Aorta (tissue), 5 donors: Measurements from ENCODE around the gene KIAA0513. TPM values are rescaled to one million over a fixed set of nuclear protein-coding genes. Genes with fewer than 3 reads are reported as not detected.

ENCODE experiments used
- ATAC-seq: fragments of 200-7000 bp; cut with Tn5 transposase; one replicate; pipeline ENCODE4 v1.9.1; 2022; ENCODE audit warnings: moderate library complexity; ENCODE audit not compliant: low FRiP score
- DNase-seq, 2 donors: peaks; one replicate each; pipeline ENCODE4 v3.0.0-alpha.2; 2020
- H3K27ac ChIP-seq, 2 donors: one replicate each; pipeline ENCODE4 v1.5.1; 2013; ENCODE audit warnings: low read length in 2 of 2, mild to moderate bottlenecking in 2 of 2, moderate library complexity in 2 of 2, control low read depth in 1 of 2, inconsistent platforms in 1 of 2, low read depth in 1 of 2
- H3K27me3 ChIP-seq, 2 donors: one replicate each; pipeline ENCODE4 v1.6.1; 2013; ENCODE audit warnings: control low read depth in 1 of 2, low read length in 1 of 2, mild to moderate bottlenecking in 1 of 2, moderate library complexity in 1 of 2; ENCODE audit not compliant: insufficient read depth in 2 of 2, control insufficient read depth in 1 of 2
- H3K36me3 ChIP-seq, 2 donors: one replicate each; pipeline ENCODE4 v1.6.1; 2013; ENCODE audit warnings: control low read depth in 1 of 2, low read length in 1 of 2, mild to moderate bottlenecking in 1 of 2; ENCODE audit not compliant: insufficient read depth in 2 of 2, control insufficient read depth in 1 of 2
- H3K4me1 ChIP-seq, 2 donors: one replicate each; pipeline ENCODE4 v1.6.1; 2013; ENCODE audit warnings: low read length in 2 of 2, control low read depth in 1 of 2, mild to moderate bottlenecking in 1 of 2, moderate library complexity in 1 of 2; ENCODE audit not compliant: insufficient read depth in 2 of 2, control insufficient read depth in 1 of 2
- H3K4me3 ChIP-seq, 2 donors: one replicate each; pipeline ENCODE4 v1.5.1; 2013; ENCODE audit warnings: low read length in 2 of 2, control low read depth in 1 of 2, mild to moderate bottlenecking in 1 of 2
- H3K9me3 ChIP-seq: one replicate; pipeline ENCODE4 v1.6.1; 2013; ENCODE audit warnings: mild to moderate bottlenecking, low read length; ENCODE audit not compliant: control insufficient read depth
- WGBS, 2 donors: extraction: QIAGEN DNeasy Blood & Tissue Kit; methylation state at CpG; one replicate each; pipeline ENCODE4 v1.1.7; 2013; 5-methylcytosine and 5-hydroxymethylcytosine counted together
- intact Hi-C, 2 donors: fragments of 100-400 bp; cut with DNase I; formaldehyde crosslinking; loops; one replicate each; pipeline versions ENCODE4 v1.14.2 to v1.15.0; 2022
- polyA plus RNA-seq, 2 donors: library from polyadenylated mRNA; stranded (reverse); fragments of 200-250 nt; gene quantifications; one replicate each; pipeline ENCODE4 v1.2.3, GENCODE V29; 2013
- total RNA-seq, 2 donors: library from RNA; stranded (reverse); fragmentation: NEBNext Ultra II Directional; extraction: Animal tissue kit (Norgen Biotek cat#: 25700); gene quantifications; one replicate each; pipeline ENCODE4 v1.2.1, GENCODE V29; 2021
- donor health status: healthy with polysubstance abuse.
- donor health status: Bipolar disorder and iron deficiency.
- donor health status: DM: no; HTN: no; CAD: no.
- donor health status: DM: no; HTN: no; CAD: no.
- donor health status: DM: yes; HTN: yes; CAD: no.

The KIAA0513 gene
- total and polyA plus RNA-seq, 4 donors = 3.4 to 17.7 (median 10.3) TPM

DNA sequence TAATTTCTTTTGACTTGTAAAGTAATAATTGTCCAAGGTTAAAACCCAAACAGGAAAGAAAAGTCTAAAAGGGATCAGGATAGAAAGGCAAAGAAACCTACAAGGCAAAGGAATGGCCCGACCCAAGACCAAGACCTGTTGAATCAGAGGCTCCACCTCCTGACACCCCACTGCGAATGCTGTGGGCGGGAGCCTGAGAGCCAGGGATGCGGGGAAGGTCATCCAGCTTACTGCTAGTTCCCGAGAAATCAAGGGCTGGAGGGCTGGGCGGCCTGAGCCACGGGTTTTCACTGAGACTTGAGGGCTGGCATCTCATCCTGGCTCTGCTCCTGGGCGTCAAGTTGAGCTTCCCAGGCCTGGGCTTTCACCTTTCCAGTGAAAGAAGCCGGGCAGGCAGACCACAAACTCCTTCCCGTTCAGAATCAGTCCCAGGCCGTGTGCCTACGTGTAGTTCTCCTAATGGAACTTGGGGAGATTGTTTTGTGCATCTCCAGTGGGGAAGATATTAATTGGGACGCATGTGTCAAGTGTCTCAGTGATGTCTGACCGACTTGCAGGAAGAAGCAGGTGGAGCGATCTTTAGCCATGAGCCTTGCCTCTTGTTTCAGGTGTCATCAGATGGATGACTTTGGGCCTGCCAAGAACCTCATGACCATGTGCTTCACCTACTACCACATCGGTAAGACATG is 47.8 kb downstream of the KIAA0513 start:
- DNase-seq (no peak), ATAC-seq (no peak)
- H3K27ac ChIP-seq = no peak overlapping the region
- intact Hi-C loops = no loop called here
- H3K4me3 ChIP-seq = no peak overlapping the region
- WGBS, 2 donors = 92 to 94% methylated on average over 16 of the region's 16 CpGs
- no peaks in the 10 kb centered on the region for H3K9me3 ChIP-seq
- peaks cover 0 to 4% of the 10 kb centered on the region in 2 donors for H3K36me3 ChIP-seq
- H3K27me3 ChIP-seq = no peaks in the 10 kb centered on the region
- H3K4me1 ChIP-seq = no peaks in the 10 kb centered on the region

DNA sequence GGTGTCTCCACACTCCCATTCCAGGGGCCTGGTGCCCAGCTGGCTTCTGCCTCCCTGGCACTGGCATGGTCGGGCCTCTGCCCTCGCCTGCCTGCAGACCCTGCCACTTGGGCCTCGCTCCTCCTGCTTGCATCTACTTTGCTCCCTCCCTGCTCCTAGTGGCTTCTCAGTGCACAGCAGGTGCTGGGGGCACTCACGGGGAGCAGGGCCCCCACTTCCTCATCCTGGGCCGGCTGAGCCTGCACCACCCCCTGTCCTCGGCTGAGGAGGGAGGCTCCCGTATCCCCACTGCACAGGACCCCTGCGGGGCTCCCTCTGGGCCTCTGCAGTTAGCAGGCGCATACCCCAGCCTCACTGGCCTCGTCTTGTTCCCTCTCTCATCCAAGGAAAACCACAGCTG is 49.4 kb downstream of the KIAA0513 start:
- no peak overlapping the region for H3K4me3 ChIP-seq
- H3K4me1 ChIP-seq = no peaks in the 10 kb centered on the region
- no peaks in the 10 kb centered on the region for H3K27me3 ChIP-seq
- H3K27ac ChIP-seq = no peak overlapping the region
- ATAC-seq (no peak), DNase-seq (no peak)
- 84 to 90% methylated on average over 10 of the region's 10 CpGs for WGBS, 2 donors
- intact Hi-C loops = no loop called here
- H3K36me3 ChIP-seq = peaks cover 0 to 4% of the 10 kb centered on the region in 2 donors
- H3K9me3 ChIP-seq = no peaks in the 10 kb centered on the region

- Histone ChIP-seq H3K9me3 (no peaks in the 10 kb centered on the region), H3K36me3 (peaks cover 0 to 3% of the 10 kb centered on the region in 2 donors), H3K4me3 (no peak overlapping the region), H3K4me1 (no peaks in the 10 kb centered on the region), H3K27me3 (no peaks in the 10 kb centered on the region), H3K27ac (no peak overlapping the region)
- 94 to 97% methylated on average over 16 of the region's 16 CpGs for WGBS, 2 donors
- no peak for DNase-seq
- intact Hi-C loops = no loop called here
- ATAC-seq = no peak
Observed at GRCh38 chr16:85077576-85078125, 50.1 kb downstream of the KIAA0513 start.

DNA sequence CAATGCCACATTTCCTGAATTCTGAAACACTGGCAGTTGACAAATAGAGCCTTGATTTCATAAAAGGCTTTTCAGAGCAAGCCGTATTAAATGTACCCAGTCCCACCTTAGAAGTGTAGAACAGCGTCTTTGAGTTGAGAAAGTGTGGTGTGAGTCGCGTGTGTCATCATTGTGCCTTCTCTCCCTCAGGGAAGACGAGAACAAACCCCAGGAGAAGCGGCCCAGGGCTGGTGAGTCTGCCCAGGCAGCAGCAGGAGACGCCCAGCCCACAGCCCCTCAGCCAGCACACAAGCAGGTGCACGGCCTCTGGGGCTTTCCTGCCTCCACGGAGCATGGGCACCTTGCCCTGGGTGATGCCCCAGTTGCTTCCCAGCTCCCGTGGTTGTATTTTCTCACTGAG is 50.6 kb downstream of the KIAA0513 start:
- Histone ChIP-seq H3K4me3 (no peak overlapping the region), H3K9me3 (no peaks in the 10 kb centered on the region), H3K27me3 (no peaks in the 10 kb centered on the region), H3K27ac (no peak overlapping the region), H3K4me1 (no peaks in the 10 kb centered on the region), H3K36me3 (peaks cover 0 to 1% of the 10 kb centered on the region in 2 donors)
- WGBS, 2 donors = 93 to 96% methylated on average over 10 of the region's 10 CpGs
- intact Hi-C loops = no loop called here
- ATAC-seq = no peak
- DNase-seq = no peak

DNA sequence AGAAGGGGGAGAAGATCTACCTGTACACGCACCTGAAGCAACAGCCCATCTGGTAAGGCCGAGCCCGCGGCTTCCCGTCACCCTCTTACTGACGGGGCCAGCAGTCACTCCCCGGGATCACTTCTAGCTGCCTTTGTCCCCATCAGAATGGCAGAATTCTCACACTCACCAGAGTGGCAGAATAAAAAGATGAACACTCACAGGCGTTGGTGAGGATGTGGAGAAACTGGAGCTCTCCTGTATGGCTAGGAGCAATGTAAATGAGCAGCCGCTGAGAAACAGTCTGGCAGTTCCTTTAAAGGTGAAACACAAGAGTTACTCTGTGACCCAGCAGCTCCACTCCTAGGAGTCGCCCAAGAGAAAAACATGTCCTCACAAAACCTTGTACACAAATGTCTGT is 51.4 kb downstream of the KIAA0513 start:
- WGBS, 2 donors = 95 to 97% methylated on average over 10 of the region's 10 CpGs
- intact Hi-C loops = no loop called here
- ATAC-seq = no peak

GRCh38 chr16:85079785-85080570 is 52.4 kb downstream of the KIAA0513 start:
- DNase-seq (no peak), ATAC-seq (no peak)
- peaks cover 0 to 1% of the 10 kb centered on the region in 2 donors for H3K36me3 ChIP-seq
- no peaks in the 10 kb centered on the region for H3K4me1 ChIP-seq
- intact Hi-C loops = no loop called here
- H3K27me3 ChIP-seq = no peaks in the 10 kb centered on the region
- no peaks in the 10 kb centered on the region for H3K9me3 ChIP-seq
- no peak overlapping the region for H3K4me3 ChIP-seq
- WGBS, 2 donors = 93 to 94% methylated on average over 22 of the region's 22 CpGs
- H3K27ac ChIP-seq = no peak overlapping the region

More for the DNA sequence above, 51.4 kb downstream of the KIAA0513 start:
- H3K4me1 ChIP-seq = no peaks in the 10 kb centered on the region
- no peak for DNase-seq
- no peak overlapping the region for H3K27ac ChIP-seq
- H3K36me3 ChIP-seq = peaks cover 0 to 1% of the 10 kb centered on the region in 2 donors
- H3K4me3 ChIP-seq = no peak overlapping the region
- H3K27me3 ChIP-seq = no peaks in the 10 kb centered on the region
- no peaks in the 10 kb centered on the region for H3K9me3 ChIP-seq

DNA sequence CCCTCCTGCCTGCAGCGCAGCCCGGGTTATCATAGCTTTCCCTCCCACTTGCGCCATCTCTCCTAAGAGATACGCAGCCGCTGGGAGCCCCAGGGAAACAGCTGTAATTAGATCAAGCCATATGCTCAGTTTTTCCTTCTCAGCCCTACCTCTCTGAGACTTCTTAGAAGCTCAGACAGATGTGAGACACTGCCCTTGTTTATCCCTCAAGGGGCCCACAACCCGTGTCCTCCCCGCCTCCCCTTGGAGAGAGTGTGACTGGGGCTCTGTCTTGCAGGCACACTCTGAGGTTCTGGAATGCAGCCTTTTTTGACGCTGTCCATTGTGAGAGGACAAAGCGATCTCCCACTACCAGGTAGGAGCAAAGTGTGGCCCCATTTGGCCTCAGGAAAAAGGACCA is 53.4 kb downstream of the KIAA0513 start:
- Histone ChIP-seq H3K4me1 (no peaks in the 10 kb centered on the region), H3K36me3 (peaks cover 0 to 1% of the 10 kb centered on the region in 2 donors), H3K27ac (no peak overlapping the region), H3K27me3 (no peaks in the 10 kb centered on the region), H3K4me3 (no peak overlapping the region), H3K9me3 (no peaks in the 10 kb centered on the region)
- ATAC-seq (no peak), DNase-seq (no peak)
- intact Hi-C loops = no loop called here
- 94% methylated on average over 9 of the region's 9 CpGs for WGBS, 2 donors

DNA sequence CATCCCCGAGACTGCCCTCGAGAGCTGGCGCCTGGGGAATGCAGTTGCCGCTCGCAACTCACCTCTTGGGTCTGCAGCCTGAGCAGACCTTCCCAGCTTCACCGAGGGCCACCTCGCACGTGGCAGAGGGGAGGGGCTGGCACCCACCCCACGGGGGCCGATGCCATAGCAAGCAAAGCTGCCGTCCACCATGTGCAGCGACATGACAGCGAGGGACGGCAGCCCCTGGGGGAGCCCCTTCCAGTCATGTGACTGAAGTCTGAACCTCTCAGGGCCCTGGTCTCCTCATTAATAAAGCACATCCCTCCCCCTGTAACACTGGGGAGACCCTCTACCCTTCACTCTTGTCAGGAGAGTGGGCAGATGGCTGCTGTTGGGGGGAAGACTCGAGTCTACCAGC is 54.2 kb downstream of the KIAA0513 start:
- Histone ChIP-seq H3K4me3 (no peak overlapping the region), H3K36me3 (peaks cover 0 to 1% of the 10 kb centered on the region in 2 donors), H3K4me1 (no peaks in the 10 kb centered on the region), H3K27me3 (no peaks in the 10 kb centered on the region), H3K27ac (no peak overlapping the region), H3K9me3 (no peaks in the 10 kb centered on the region)
- no peak for ATAC-seq
- DNase-seq = no peak
- intact Hi-C loops = no loop called here
- 82% methylated on average over 15 of the region's 15 CpGs for WGBS, 2 donors
